Tibial artery (tissue), 4 donors: ENCODE results near the gene PPP1R8.
A peak's percentile ranks its signal among the peaks of the same experiment; 100 is the strongest.

ENCODE experiments used
- DNase-seq, 2 donors: peaks; one replicate each; pipeline ENCODE4 v3.0.0-alpha.2; 2019
- H3K27ac ChIP-seq, 2 donors: fragments of 200-600 bp; sonication (generic) in 1 of 2; 1 replicate in 1 of 2; 2 replicates in 1 of 2; pipeline ENCODE4 v1.5.1; 2018 to 2019; ENCODE audit warnings: mild to moderate bottlenecking in 1 of 2
- H3K27me3 ChIP-seq, 2 donors: fragments of 200-600 bp; sonication (generic) in 1 of 2; one replicate each; pipeline versions ENCODE4 v1.5.1 to v1.6.0; 2016 to 2019
- H3K36me3 ChIP-seq, 3 donors: fragments of 200-600 bp; sonication (generic) in 2 of 3; one replicate each; pipeline ENCODE4 v1.5.1; 2016 to 2019; ENCODE audit warnings: mild to moderate bottlenecking in 2 of 3
- H3K4me1 ChIP-seq, 4 donors: fragments of 200-600 bp; sonication (generic) in 2 of 4; 1 replicate in 3 of 4; 2 replicates in 1 of 4; pipeline ENCODE4 v1.5.1; 2016 to 2019
- H3K4me3 ChIP-seq, 2 donors: fragments of 200-600 bp; sonication (generic) in 1 of 2; 1 replicate in 1 of 2; 2 replicates in 1 of 2; pipeline ENCODE4 v1.5.1; 2018 to 2019; ENCODE audit warnings: mild to moderate bottlenecking in 2 of 2
- H3K9me3 ChIP-seq, 3 donors: fragments of 200-600 bp; sonication (generic) in 1 of 3; one replicate each; pipeline ENCODE4 v1.5.1; 2016 to 2019
- intact Hi-C: fragments of 100-400 bp; cut with DNase I; formaldehyde crosslinking; loops from one replicate; pipeline ENCODE4 v1.15.0; 2023; ENCODE audit warnings: low total_unique reads
- TF ChIP-seq, protein P1 (sequence below), 2 experiments: fragments of 200-600 bp in 1 of 2; fragments of 450-650 bp in 1 of 2; IDR thresholded peaks; one replicate each; pipeline ENCODE4 v1.5.1; 2017 to 2019; ENCODE audit warnings: antibody characterized with exemption in 2 of 2, mild to moderate bottlenecking in 1 of 2, moderate library complexity in 1 of 2

The PPP1R8 gene

DNA sequence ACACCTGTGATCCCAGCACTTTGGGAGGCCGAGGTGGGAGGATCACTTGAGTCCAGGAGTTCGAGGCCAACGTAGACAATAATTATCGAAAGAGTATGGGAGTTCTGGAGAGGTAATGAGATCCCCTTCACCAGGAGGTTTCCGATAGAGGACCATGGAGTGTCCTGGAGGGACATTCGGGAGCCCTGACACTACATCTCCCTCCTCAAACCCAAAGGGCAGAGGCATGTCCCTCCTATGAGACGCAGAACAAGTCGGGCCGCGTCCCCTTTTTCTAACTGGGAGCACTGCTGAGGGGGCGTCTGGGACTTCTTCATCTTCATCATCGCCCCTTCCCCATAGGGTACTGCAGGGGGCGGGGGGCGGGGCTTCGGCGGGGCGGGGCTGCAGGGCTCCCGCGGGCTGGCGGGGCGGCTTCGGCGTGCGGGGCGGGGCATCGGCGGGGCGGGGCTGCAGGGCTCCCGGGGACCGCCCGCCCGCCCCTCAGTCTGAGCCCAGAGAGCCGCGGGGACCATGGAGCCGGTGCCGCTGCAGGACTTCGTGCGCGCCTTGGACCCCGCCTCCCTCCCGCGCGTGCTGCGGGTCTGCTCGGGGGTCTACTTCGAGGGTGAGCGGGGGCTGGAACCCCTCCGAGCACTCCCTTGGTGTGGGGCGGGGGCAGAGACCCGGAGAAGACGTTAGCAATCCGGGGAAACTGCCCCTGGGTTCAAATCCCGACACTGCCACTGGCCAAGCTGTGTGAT lies 41.6 kb downstream of the PPP1R8 start, which contains the start of gene THEMIS2:
TSS of gene THEMIS2 (plus strand) at position 486 of the 743 bp plus-strand sequence. CDS start at position 514, 28 bp downstream.
- TF ChIP-seq, protein P1, sequence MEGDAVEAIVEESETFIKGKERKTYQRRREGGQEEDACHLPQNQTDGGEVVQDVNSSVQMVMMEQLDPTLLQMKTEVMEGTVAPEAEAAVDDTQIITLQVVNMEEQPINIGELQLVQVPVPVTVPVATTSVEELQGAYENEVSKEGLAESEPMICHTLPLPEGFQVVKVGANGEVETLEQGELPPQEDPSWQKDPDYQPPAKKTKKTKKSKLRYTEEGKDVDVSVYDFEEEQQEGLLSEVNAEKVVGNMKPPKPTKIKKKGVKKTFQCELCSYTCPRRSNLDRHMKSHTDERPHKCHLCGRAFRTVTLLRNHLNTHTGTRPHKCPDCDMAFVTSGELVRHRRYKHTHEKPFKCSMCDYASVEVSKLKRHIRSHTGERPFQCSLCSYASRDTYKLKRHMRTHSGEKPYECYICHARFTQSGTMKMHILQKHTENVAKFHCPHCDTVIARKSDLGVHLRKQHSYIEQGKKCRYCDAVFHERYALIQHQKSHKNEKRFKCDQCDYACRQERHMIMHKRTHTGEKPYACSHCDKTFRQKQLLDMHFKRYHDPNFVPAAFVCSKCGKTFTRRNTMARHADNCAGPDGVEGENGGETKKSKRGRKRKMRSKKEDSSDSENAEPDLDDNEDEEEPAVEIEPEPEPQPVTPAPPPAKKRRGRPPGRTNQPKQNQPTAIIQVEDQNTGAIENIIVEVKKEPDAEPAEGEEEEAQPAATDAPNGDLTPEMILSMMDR (IDR thresholded peaks at IDR 0.05): no peak
- DNase-seq: peak in 1 of 2 donors; percentile 78
- peak within 1 kb of the TSS; percentile 38 to 56 for H3K27ac ChIP-seq
- peak within 1 kb of the TSS; percentile 53 to 62 for H3K4me3 ChIP-seq
- no peaks in the 10 kb centered on the region for H3K9me3 ChIP-seq
- no peaks in the 10 kb centered on the region for H3K36me3 ChIP-seq
- H3K27me3 ChIP-seq: peaks cover 0 to 5% of the 10 kb centered on the region in 2 donors
- H3K4me1 ChIP-seq: peaks cover 0 to 14% (median 11%) of the 10 kb centered on the region in 4 donors
- intact Hi-C loops: no loop called here

- Histone ChIP-seq H3K27me3 (peaks cover 0 to 5% of the 10 kb centered on the region in 2 donors), H3K9me3 (no peaks in the 10 kb centered on the region), H3K4me3 (peak overlapping the region; percentile 53 to 62), H3K4me1 (peaks cover 0 to 14% (median 11%) of the 10 kb centered on the region in 4 donors), H3K36me3 (no peaks in the 10 kb centered on the region), H3K27ac (peak overlapping the region; percentile 38 to 56)
- TF ChIP-seq, protein P1 (IDR thresholded peaks at IDR 0.05): no peak
- intact Hi-C loops: no loop called here
- DNase-seq: no peak
Observed at GRCh38 chr1:27872802-27873551, 42.4 kb downstream of the PPP1R8 start.

DNA sequence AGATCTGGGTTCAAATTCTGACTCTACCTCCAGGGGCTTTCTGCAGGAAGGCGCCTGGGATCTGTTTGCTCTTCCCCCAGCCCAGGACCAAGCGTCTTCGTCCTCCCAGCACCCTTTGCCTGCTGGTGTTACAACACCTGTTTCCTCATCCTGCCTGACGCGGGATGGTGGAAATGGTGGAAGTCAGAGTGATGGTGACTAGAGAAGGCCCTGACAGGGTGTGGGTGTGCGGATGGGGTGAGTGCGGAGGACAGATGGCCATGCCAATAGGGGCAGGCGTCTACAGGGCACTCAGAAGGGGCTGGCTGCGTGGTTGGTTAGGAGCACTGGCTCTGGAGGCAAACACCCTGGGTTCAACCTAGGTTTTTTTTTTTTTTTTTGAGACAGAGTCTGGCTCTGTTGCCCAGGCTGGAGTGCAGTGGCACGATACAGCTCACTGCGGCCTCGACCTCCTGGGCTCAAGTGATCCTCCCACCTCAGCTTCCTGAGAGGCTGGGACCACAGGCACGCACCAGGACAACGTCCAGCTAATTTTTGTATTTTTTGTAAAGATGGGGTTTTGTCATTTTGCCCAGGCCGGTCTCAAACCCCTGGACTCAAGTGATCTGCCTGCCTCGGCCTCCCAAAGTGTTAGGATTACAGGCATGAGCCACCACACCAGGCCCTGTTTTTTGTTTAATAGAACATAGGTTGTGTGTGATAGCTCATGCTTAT lies 43.2 kb downstream of the PPP1R8 start:
- no peaks in the 10 kb centered on the region for H3K9me3 ChIP-seq
- H3K4me1 ChIP-seq: peaks cover 0 to 14% (median 11%) of the 10 kb centered on the region in 4 donors
- H3K27ac ChIP-seq: peak overlapping the region; percentile 59 to 60
- H3K4me3 ChIP-seq: peak overlapping the region; percentile 53 to 62
- no peak for DNase-seq
- peaks cover 0 to 5% of the 10 kb centered on the region in 2 donors for H3K27me3 ChIP-seq
- intact Hi-C loops: no loop called here
- TF ChIP-seq, protein P1 (IDR thresholded peaks at IDR 0.05): no peak
- H3K36me3 ChIP-seq: no peaks in the 10 kb centered on the region

- Histone ChIP-seq H3K36me3 (no peaks in the 10 kb centered on the region), H3K4me1 (peaks cover 0 to 14% (median 11%) of the 10 kb centered on the region in 4 donors), H3K27ac (peak overlapping the region in 1 of 2 donors; percentile 59), H3K4me3 (no peak overlapping the region), H3K27me3 (peaks cover 0 to 5% of the 10 kb centered on the region in 2 donors), H3K9me3 (no peaks in the 10 kb centered on the region)
- intact Hi-C loops: no loop called here
- TF ChIP-seq, protein P1 (IDR thresholded peaks at IDR 0.05): no peak
- DNase-seq: no peak
Observed at GRCh38 chr1:27876341-27877114, 45.9 kb downstream of the PPP1R8 start.

DNA sequence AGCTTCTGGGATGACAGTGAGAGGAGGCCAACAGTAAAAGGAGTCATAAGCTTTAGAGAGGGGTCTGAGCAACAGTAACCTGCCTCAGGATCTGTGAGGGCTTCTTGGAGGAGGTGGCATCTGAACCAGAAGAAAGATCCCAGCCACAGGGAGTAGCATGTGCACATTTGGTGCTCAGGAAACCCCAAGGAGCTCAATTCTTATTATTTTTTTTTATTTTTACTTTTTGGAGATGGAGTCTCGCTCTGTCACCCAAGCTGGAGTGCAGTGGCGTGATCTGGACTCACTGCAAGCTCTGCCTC lies 46.5 kb downstream of the PPP1R8 start:
- intact Hi-C loops: no loop called here
- Histone ChIP-seq H3K4me3 (no peak overlapping the region), H3K9me3 (no peaks in the 10 kb centered on the region), H3K36me3 (peaks cover 0 to 5% (median 0%) of the 10 kb centered on the region in 3 donors), H3K4me1 (peaks cover 0 to 12% (median 10%) of the 10 kb centered on the region in 4 donors), H3K27ac (no peak overlapping the region), H3K27me3 (peaks cover 0 to 5% of the 10 kb centered on the region in 2 donors)
- TF ChIP-seq, protein P1 (IDR thresholded peaks at IDR 0.05): no peak
- no peak for DNase-seq
